ELR (cell line): ENCODE measurements around the gene NEK5.
"Not testable (repeated sequence)": the region's sequence is repeated elsewhere in the genome, so short reads cannot be mapped to it uniquely, and the experiment has no call there.

Experiments used
- DNase-seq: peaks from one replicate; pipeline ENCODE4 v3.0.0-alpha.2; 2015; ENCODE audit warnings: low read depth

The NEK5 gene

DNA sequence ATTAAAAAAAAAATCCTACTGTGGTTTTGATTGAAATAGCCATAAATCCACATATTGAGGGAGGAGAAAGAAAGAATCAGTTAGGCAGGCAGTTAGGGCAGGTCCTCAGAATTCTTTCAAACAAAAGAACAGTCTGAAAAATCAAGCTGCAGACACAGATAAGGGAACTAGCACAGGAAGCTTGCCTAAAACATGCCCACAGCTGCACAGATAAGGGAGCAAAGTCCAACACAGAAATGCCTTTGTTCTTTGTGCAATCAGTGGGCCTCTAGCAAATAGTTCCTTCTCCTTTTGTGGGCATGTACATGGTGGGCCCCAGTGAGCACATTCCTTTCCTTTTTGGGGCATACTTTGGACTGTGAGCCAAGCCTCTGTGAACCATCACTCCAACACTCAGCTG is 61.6 kb downstream of the NEK5 start:
- DNase-seq, result no peak

DNA sequence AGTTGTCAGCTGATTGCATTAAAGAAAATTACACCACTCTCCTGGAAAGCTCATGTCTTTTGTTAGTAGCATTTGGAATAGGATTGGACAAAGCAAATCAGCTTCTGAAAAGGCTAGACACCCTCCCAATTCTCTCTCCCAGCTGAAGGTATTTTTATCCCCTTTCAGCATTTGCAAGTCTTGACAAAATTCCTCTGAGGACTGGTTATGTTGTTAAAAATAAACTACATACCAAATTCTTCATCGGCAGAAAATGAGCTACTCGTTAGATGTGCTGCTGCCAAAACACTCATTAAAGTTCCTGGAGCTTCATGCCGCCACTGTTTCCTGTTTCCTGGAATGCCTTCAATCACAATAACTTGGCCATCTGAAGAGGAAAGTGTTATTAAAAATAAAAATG is 67.3 kb downstream of the NEK5 start:
- no peak for DNase-seq

DNA sequence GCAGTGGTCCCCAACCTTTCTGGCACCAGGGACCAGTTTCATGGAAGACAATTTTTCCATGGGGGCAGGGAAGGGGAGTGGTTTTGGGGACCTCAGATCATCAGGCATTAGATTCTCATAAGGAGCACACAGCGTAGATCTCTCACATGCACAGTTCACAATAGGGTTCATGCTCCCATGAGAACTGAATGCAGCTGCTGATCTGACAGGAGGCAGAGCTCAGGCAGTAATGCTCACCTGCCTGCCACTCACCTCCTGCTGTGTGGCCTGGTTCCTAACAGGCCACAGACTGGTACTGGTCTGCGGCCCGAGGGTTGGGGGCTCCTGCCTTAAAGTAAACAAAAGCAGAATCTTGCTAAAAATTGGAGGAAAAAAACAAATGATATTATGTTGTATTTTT is 67.8 kb downstream of the NEK5 start:
- DNase-seq, result not testable (repeated sequence)

DNA sequence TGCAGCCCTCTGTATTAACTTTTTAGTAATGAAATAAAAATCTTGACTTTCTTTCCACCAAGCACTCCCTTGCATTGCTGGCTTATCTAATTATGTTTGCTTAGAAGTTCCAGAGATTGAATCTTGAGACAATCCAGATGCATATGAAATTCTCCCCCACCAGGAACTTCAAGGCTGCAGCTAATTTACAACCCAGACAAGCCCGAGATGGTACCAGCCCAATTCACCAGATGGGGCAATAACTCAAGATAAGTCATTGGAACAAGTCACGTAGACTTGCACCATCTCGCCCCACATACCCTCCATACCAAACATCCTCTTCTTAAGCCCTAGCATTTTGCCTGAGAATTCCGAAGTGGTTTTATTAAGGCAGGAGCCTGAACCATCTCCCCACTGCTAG is 75.4 kb downstream of the NEK5 start:
- DNase-seq, result no peak

DNA sequence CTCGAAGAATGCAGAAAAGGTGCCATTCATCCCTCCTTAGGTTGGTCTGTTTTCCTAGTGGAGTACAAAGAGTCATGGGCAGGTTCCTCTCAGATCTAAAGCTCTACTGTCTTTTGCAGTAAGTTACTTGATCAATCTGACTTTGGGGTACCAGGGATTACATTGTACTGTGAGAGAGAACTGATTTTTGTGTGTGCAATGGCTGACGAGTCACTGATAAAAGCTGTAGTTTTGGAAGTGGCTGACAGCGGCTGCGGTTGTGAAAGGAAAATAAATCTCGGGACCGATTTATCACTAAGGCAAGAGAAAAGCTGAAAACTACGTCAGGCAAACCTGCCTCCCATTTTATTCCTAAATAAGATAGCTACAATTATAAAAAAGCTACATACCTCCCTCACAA is 77.5 kb downstream of the NEK5 start:
- no peak for DNase-seq

DNA sequence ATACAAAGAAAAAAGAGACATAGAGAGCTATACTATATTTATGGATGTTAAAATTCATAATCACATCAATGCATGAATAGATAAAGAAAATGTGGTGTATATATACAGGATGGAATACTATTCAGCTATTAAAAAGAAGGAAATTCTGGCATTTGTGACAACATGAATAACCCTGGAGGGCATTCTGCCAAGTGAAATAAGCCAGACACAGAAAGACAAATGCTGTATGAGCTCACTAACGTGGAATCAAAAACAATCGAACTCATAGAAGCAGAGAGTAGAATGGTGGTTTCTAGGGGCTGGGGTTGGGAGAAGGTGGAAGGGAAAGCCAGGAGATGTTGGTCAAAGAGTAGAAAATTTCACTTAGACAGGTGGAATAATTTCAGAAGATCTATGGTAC is 80.4 kb downstream of the NEK5 start:
- DNase-seq, result peak; percentile 8

DNA sequence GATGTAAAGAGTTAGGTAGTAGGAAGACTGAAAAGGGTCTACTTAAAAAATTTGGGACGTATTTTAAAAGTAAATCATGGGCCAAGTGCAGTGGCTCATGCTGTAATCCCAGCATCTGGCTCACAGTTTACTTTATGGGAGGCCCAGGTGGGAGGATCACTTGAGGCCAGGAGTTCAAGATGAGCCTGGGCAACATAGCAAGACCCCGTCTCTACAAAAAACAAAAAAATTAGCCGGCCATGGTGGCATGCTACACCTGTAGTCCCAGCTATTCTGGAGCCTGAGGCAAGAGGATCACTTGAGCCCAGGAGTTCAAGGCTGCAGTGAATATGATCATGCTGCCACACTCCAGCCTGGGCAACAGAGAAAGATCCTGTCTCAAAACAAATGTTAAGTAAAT is 81.4 kb downstream of the NEK5 start:
- no peak for DNase-seq

DNA sequence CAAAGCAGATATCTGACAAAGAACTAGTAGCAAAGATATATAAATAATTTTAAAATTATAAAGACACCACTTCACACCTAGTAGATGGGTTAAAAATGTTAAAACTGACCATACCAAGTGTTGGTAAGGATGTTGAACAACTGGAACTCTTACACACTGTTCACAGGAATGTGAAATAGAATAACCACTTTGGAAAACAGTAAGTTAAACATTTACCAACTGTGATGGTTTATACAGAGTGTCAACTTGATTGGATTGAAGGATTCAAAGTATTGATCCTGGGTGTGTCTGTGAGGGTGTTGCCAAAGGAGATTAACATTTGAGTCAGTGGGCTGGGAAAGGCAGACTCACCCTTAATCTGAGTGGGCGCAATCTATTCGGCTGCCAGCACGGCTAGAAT is 85.2 kb downstream of the NEK5 start:
- DNase-seq, result no peak

DNA sequence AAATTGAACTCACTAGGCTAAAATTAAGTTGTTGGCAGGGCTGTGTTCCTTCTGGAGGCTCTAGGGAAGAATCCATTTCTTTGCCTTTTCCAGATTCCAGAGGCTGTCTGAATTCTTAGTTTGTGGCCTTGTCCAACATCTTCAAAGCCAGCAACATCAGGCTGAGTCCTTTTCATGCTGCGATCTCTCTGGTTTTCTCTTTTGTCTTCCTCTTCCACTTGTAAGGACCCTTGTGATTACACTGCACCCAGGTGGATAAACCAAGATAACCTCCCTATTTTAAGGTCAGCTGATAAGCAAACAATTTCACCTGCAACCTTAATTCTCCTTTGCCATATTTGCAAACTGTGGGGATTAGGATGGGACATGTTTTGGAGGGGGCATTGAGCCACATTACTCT is 92.8 kb downstream of the NEK5 start:
- DNase-seq, result no peak

DNA sequence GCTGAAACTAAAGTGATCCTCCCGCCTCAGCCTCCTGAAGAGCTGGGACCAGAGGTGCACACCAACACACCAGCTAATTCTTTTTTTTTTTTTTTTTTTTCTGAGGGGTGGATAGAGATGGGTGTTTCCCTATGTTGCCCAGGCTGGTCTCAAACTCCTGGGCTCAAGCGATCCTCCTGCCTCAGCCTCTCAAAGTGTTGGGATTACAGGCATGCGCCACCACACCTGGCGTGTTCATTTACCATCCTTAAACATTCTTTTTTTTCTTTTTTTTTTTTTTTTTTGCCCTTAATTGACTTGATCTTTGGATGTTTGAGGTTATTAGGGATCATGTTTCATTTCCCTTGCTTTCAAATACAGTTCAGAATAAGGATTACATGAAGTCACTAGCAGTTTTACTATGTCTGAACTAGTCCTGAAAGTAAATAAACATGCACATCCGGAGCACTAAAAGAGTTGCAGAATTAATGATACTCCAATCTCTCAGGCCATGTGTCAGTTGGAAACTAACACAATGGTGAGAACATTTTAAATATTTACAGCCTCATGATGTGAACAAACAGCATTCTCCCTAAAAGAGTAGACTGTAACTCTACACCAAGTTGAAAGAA is 94.2 kb downstream of the NEK5 start:
- DNase-seq, result no peak

DNA sequence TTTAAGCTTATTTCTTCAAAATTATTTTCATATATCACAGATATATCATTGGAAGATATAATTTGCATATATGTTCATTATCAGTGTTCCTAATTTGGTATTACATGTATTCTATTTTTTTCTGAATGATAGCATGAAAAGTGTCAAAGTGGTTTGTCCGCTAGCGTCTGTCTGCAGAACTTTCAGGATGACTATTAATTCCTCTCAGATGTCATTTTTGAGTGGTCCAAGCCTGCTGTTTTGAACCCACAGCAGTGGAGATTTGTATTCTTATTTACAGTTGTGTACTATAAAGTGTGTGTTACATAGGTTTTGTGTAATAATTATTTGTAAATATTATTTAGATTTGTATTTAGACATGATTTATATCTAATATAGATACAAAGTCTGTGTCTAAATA is 95.8 kb downstream of the NEK5 start:
- no peak for DNase-seq

DNA sequence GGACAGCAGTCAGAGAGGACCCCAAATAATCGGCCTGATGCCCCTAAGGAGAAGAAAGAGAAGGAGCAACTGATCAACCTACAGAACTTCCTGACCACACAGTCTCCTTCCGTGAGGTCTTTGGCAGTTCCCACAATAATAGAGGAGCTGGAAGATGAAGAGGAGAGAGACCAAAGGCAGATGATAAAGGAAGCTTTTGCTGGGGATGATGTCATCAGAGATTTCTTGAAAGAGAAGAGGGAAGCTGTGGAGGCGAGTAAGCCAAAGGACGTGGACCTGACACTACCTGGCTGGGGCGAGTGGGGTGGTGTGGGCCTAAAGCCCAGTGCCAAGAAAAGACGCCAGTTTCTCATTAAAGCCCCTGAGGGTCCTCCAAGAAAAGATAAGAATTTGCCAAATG is 98.5 kb downstream of the NEK5 start:
- DNase-seq, result not testable (repeated sequence)

DNA sequence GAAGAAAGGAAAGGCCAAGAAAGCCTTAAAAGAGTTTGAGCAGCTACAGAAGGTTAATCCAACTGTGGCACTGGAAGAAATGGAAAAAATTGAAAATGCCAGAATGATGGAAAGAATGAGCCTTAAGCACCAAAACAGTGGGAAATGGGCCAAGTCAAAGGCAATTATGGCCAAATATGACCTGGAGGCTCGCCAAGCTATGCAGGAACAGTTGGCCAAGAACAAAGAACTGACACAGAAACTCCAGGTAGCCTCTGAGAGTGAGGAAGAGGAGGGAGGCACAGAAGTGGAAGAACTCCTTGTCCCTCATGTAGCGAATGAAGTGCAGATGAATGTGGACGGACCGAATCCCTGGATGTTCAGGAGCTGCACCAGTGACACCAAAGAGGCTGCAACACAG is 99.3 kb downstream of the NEK5 start:
- no peak for DNase-seq

DNA sequence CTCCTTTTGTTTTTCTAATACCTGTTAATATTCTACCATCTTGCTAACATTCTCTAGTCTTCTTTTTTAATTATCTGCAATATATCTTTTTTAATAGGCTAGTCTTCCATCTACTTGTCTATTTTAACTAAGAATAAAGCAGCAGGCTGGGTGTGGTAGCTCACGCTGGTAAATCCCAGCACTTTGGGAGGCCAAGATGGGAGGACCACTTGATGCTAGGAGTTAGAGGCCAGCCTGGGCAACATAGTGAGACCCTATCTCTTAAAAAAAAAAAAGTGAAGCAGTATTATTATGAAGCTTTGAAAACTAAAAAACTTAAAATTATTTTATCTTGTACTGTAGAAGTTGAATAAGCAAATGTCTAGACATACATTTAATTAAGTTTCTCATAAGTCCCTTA is 101.0 kb downstream of the NEK5 start:
- DNase-seq, result no peak

DNA sequence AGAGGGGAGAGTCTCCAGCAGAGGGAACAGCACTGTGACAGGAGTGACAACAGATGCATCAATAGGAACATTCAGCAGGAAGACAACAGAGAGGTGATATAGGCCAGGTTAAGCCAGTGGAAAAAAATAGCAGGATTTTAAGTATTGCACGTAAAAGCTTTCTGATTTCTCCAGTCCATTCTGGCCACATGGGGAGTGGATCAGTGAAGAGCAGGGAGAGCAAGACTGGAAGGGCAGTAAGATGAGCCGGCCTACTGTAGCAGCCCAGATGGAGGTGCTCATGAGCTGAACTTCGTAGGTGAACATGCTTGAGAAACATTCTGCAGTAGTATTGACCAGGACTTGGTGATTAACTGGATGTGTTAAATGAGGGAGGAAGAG is 102.6 kb downstream of the NEK5 start:
- no peak for DNase-seq

DNA sequence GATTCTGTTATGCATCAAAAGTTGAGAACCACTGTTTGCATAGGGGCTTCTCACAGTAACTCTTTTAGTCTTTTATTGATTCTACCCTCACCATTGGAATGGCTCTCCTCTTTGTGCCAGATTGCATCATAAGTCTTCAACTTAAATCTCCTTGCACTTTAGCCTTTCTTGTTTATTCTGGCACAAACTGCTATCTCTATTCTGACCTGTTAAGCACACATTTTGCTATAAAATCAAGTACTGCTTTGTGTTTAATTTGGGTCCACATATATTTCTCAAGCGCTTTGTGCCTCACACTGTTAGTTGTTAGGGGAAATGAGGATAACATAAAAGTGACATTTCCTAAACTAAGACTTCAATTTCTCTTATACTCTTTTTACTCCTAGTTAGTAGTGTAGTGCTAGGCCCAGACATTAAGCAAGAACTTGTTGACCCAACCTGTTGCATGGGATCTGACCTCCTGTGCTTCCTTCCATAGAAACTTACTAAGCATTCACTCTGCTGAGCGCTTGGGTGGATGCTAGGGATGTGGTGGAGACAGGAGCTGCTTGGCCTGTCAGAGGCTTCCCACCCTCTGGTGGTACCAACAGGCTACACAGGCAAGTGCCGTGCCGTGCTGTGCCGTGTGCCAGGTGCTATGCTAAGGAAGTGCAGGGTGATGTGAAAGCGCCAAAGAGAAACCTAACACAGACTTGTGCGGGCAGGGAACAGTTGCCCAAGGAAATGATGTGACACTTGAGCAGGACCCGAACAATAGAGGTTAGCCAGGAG is 103.2 kb downstream of the NEK5 start:
- no peak for DNase-seq

DNA sequence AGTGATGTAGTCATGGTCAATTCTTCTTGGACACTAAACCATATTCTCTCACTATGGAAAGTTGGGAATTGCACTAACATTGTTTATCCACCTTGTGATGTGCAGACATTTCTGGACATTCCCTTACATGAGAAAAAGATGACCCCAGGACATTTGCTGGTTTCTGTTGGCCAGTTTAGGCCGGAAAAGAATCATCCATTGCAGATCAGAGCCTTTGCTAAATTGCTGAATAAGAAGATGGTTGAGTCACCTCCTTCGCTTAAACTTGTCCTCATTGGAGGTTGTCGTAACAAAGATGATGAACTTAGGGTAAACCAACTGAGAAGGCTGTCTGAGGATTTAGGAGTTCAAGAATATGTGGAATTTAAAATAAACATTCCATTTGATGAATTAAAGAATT is 104.4 kb downstream of the NEK5 start, which contains the start of gene UTP14C:
Gene UTP14C (plus strand): TSS at position 211 of the 400 bp plus-strand sequence. CDS start 4,114 bp downstream, outside the sequence.
- no peak for DNase-seq

DNA sequence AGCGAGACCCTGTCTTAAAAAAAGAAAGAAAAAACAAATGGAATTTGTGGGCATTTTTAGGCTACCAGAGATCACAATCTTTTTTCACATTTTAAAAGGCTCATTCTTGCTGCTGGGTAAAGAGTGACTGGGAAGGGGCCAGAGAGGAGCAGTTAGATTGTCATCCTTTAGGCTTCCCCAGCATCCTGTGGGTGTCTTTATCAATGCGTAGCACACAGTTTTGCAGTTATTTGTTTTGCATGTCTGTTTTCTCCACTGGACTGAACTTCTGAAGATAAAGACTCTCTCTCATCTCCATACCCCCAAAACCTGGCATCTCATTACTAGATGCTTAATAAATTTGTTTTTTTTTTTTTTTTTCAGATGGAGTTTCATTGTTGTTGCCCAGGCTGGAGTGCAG is 106.5 kb downstream of the NEK5 start:
- no peak for DNase-seq

DNA sequence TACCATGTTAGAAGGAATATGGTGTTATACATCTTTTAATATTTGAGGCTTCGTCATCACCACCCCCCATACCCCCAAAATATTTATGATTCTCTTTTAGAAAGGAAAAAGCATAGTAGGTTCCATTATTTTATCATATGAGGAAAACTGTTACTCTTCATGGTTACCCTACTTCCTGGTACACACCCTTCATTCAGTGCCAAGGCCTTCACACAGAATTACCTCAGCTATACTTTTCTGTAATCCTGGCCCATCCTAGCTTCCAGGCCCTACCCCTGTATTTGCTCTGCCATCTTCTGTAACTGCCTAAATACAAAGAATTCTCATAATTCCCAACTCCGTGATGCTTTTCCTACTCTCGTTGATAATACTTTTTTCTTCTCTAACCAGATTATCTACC is 108.7 kb downstream of the NEK5 start:
- DNase-seq, result no peak

DNA sequence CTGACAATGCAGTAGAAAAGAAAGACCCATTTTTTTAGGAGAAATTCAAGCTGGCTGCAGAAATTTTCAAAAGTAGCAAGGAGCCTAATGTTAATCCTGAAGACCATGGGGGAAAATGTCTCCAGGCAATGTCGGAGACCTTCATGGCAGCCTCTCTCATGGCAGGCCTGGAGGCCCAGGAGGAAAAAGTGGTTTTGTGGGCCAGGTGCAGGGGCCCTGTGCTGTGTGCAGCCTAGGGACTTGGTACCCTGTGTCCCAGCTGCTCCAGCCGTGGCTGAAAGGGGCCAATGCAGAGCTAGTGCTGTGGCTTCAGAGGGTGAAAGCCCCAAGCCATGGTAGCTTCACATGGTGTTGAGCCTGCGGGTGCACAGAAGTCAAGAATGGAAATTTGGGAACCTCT is 112.6 kb downstream of the NEK5 start:
- no peak for DNase-seq

DNA sequence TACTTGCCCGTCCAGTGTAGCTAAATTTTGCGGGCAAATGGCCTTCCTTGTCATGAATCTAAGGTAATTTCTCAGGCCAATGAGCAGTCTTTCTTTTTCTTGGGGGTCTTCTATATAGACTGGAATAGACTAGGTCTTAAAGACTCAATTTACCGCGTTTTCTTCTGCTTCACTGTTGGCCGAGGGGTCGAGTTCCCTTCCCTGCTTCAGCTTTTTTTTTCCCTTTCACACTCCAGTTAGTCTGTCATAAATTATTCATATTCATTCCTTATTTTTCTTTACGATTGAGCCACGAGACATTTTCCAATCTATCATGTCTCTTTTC is 116.4 kb downstream of the NEK5 start:
- no peak for DNase-seq

DNA sequence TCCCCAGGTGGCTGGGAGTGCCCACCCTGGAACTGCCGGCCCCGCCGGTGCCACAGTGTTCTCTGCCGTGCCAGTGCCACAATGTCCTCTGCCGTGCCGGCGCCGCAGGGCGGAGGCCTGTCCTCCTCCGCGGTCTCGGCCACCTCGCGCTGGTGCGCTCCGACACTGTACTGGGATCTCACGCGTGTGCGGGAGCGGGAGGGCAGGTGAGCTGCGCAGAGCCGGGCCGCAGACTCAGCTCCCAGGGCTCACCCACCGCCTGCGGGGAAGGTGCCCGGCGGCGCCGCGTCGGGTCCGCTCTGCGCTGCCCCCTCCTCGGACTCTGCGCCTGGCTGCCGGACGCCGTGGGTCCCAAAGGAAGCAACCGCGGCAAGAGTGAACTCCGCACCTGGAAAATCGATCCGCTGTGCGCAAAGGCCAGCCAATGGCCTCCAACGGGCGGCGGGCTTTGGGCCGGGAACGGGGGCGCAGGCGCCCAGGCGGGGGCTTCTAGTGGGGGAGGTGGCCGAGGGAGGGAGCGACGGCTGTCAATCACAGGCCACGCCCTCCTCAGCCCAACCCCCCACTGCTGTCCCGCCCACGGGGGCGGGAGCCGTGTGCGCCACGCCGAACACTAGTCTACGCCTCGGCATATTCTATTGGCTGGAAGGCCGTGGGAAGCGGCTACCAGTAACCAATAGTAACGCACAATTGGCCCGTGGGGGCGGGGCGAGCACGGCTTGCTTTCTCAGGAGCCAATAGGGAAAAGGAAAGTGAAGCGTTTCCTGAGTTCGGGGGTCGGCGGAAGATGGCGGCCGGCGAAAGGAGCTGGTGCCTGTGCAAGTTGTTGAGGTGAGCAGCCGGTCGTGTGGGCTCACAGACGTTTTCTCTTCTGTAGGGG is 117.0 kb downstream of the NEK5 start, which contains the start of gene ALG11:
Gene ALG11 (plus strand): TSS at position 767 of the 880 bp plus-strand sequence. CDS start 21 bp downstream, at position 788.
- peak; percentile 98 for DNase-seq
